ENCODE data around the gene ARID3B. TPM values are rescaled to one million over a fixed set of nuclear protein-coding genes. Genes with fewer than 3 reads are reported as not detected.

The ARID3B gene
- total RNA-seq, 1 donor from 2014 or later, result 13.1 TPM

- Histone ChIP-seq H3K27me3 (ENCODE audit: control insufficient read depth, insufficient read depth, low read length) (no peaks in the 10 kb centered on the region), H3K36me3 (ENCODE audit: control insufficient read depth, insufficient read depth, low read length) (peaks cover 5% of the 10 kb centered on the region), H3K4me3 (ENCODE audit: low read depth, low read length) (no peak overlapping the region)
- TF ChIP-seq CTCF (IDR thresholded peaks at IDR 0.05; ENCODE audit: insufficient read depth, low read length, poor library complexity, severe bottlenecking), result no peak
- DNase-seq (ENCODE audit: low read depth), result no peak
These were observed 80.5 kb downstream of the ARID3B start for GRCh38 chr15:74621546-74621920.

- Histone ChIP-seq H3K27me3 (ENCODE audit: control insufficient read depth, insufficient read depth, low read length) (no peaks in the 10 kb centered on the region), H3K36me3 (ENCODE audit: control insufficient read depth, insufficient read depth, low read length) (peaks cover 5% of the 10 kb centered on the region), H3K4me3 (ENCODE audit: low read depth, low read length) (no peak overlapping the region)
- TF ChIP-seq CTCF (IDR thresholded peaks at IDR 0.05; ENCODE audit: insufficient read depth, low read length, poor library complexity, severe bottlenecking), result no peak
- no peak for DNase-seq (ENCODE audit: low read depth)
These were observed 80.9 kb downstream of the ARID3B start for GRCh38 chr15:74621936-74622335.

GRCh38 chr15:74622758-74623157 is 81.7 kb downstream of the ARID3B start:
- H3K36me3 ChIP-seq (ENCODE audit: control insufficient read depth, insufficient read depth, low read length), result peaks cover 6% of the 10 kb centered on the region
- no peak for TF ChIP-seq CTCF (IDR thresholded peaks at IDR 0.05; ENCODE audit: insufficient read depth, low read length, poor library complexity, severe bottlenecking)
- H3K4me3 ChIP-seq (ENCODE audit: low read depth, low read length), result no peak overlapping the region
- no peak for DNase-seq (ENCODE audit: low read depth)
- H3K27me3 ChIP-seq (ENCODE audit: control insufficient read depth, insufficient read depth, low read length), result no peaks in the 10 kb centered on the region

- H3K4me3 ChIP-seq (ENCODE audit: low read depth, low read length), result no peak overlapping the region
- peaks cover 7% of the 10 kb centered on the region for H3K36me3 ChIP-seq (ENCODE audit: control insufficient read depth, insufficient read depth, low read length)
- H3K27me3 ChIP-seq (ENCODE audit: control insufficient read depth, insufficient read depth, low read length), result no peaks in the 10 kb centered on the region
- DNase-seq (ENCODE audit: low read depth), result no peak
- no peak for TF ChIP-seq CTCF (IDR thresholded peaks at IDR 0.05; ENCODE audit: insufficient read depth, low read length, poor library complexity, severe bottlenecking)
These were observed 83.1 kb downstream of the ARID3B start for GRCh38 chr15:74624020-74624602.

- H3K4me3 ChIP-seq (ENCODE audit: low read depth, low read length), result no peak overlapping the region
- DNase-seq (ENCODE audit: low read depth), result no peak
- H3K36me3 ChIP-seq (ENCODE audit: control insufficient read depth, insufficient read depth, low read length), result peaks cover 6% of the 10 kb centered on the region
- no peak for TF ChIP-seq CTCF (IDR thresholded peaks at IDR 0.05; ENCODE audit: insufficient read depth, low read length, poor library complexity, severe bottlenecking)
- no peaks in the 10 kb centered on the region for H3K27me3 ChIP-seq (ENCODE audit: control insufficient read depth, insufficient read depth, low read length)
These were observed 84.7 kb downstream of the ARID3B start for GRCh38 chr15:74625693-74626092.

GRCh38 chr15:74626336-74626735 is 85.3 kb downstream of the ARID3B start:
- H3K4me3 ChIP-seq (ENCODE audit: low read depth, low read length), result no peak overlapping the region
- peaks cover 8% of the 10 kb centered on the region for H3K36me3 ChIP-seq (ENCODE audit: control insufficient read depth, insufficient read depth, low read length)
- no peak for TF ChIP-seq CTCF (IDR thresholded peaks at IDR 0.05; ENCODE audit: insufficient read depth, low read length, poor library complexity, severe bottlenecking)

More at GRCh38 chr15:74626336-74626735, 85.3 kb downstream of the ARID3B start:
- H3K27me3 ChIP-seq (ENCODE audit: control insufficient read depth, insufficient read depth, low read length), result no peaks in the 10 kb centered on the region
- no peak for DNase-seq (ENCODE audit: low read depth)

All from kidney epithelial cell (primary cell).